NB4 (cell line): ENCODE measurements around the gene ERVFRD-1.

Experiments
- POLR2A ChIP-seq: IDR thresholded peaks from 2 replicates; pipeline ENCODE4 v1.6.1; 2011; ENCODE audit warnings: mild to moderate bottlenecking; ENCODE audit not compliant: insufficient read length; ENCODE audit errors: extremely low read depth
- TF ChIP-seq, protein P1 (sequence below): IDR thresholded peaks from one replicate; pipeline ENCODE4 v1.5.1; 2012; ENCODE audit warnings: low read depth, low read length

DNA sequence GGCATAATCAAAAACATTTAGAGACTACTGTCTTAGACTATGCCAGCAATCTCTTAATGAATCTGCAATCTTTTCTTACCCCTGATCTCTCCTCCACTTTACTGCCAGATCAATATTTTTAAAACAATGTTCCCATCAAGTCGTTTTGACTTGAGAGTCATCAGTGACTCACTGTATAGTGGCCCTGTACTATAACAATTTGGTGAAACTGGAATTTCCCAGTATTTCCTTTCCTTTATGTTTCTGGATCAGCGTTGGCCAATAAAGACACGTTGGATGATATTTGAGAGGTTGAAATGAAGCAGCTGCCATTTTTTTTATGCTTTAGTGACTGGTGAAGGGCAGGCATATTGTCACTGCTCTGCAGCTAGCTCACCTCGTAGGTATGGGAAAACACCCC lies 28.0 kb downstream of the ERVFRD-1 start:
- TF ChIP-seq, protein P1, sequence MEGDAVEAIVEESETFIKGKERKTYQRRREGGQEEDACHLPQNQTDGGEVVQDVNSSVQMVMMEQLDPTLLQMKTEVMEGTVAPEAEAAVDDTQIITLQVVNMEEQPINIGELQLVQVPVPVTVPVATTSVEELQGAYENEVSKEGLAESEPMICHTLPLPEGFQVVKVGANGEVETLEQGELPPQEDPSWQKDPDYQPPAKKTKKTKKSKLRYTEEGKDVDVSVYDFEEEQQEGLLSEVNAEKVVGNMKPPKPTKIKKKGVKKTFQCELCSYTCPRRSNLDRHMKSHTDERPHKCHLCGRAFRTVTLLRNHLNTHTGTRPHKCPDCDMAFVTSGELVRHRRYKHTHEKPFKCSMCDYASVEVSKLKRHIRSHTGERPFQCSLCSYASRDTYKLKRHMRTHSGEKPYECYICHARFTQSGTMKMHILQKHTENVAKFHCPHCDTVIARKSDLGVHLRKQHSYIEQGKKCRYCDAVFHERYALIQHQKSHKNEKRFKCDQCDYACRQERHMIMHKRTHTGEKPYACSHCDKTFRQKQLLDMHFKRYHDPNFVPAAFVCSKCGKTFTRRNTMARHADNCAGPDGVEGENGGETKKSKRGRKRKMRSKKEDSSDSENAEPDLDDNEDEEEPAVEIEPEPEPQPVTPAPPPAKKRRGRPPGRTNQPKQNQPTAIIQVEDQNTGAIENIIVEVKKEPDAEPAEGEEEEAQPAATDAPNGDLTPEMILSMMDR, result no peak
- TF ChIP-seq POLR2A, result no peak
